NCI-H524 (cell line): Measurements from ENCODE around the gene ALG1L2.
A peak's percentile ranks its signal among the peaks of the same experiment; 100 is the strongest.
"Not testable (repeated sequence)": the region's sequence is repeated elsewhere in the genome, so short reads cannot be mapped to it uniquely, and the experiment has no call there.

Experiments used
- DNase-seq, 2 experiments: peaks; one replicate each; lab custom pipeline; 2025; lab: John Stamatoyannopoulos, UW

The ALG1L2 gene

GRCh38 chr3:130094491-130094941, 12.9 kb downstream of the ALG1L2 start:
- DNase-seq: not testable (repeated sequence)

GRCh38 chr3:130095858-130096257, 14.2 kb downstream of the ALG1L2 start:
- not testable (repeated sequence) for DNase-seq

DNA sequence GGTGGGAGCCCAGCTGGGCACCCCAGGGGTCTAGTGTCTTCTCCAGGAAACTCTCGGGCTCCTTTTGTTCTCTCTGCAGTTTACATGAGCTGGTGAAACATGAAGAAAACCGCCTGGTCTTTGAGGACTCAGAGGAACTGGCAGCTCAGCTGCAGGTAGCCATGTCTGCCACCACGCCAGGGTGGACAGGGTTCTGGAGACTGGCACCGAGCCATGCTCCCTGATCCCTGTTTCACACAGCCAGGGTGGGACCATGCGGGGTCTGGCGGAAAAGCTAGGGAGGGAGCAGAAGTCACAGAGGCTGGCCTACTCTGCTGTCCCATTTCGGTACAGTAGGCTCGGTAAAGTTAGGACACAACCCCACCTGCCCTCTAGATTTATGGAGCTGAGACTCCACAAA, 15.5 kb downstream of the ALG1L2 start:
- not testable (repeated sequence) for DNase-seq

DNA sequence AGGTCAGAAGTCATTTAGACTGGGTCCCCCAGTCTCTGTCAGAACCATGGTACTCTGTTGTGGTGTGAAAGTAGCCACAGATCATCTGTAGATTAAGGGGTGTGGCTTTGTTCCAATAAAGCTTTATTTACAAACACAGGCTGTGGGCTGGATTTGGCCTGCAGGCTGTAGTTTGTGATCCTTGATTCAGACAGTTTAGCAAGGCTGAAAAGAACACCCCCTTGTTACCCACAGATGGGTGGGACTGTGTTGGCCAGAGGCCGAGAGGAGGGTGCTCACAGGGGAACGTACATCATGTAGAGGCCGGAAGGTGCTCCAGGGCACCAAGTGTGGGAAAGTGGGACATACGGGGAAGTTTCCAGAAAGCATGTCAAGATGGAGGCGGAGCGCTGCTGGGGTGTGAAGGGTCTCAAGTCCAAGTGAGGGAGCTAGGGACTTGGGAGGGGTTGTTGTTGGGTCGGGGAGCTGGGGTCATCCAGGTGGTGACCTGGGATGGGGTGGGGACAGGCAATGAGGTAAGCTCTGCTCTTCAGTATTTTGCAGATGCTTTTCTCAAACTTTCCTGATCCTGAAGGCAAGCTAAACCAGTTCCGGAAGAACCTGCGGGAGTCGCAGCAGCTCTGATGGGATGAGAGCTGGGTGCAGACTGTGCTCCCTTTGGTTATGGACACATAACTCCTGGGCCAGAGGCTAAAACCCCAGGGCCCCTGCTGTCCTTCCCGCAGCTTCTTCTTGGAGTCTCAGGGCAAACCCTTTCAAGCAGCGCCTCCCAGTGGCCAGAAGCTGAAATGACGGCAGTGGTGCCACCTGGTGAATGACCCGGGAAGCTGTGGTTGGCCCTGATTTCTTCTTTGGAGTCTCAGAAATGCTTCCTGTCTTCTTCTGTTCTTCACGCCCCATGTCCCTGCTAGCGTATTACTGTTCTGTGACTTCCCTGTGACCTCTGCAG, 16.3 kb downstream of the ALG1L2 start:
- DNase-seq: not testable (repeated sequence)

DNA sequence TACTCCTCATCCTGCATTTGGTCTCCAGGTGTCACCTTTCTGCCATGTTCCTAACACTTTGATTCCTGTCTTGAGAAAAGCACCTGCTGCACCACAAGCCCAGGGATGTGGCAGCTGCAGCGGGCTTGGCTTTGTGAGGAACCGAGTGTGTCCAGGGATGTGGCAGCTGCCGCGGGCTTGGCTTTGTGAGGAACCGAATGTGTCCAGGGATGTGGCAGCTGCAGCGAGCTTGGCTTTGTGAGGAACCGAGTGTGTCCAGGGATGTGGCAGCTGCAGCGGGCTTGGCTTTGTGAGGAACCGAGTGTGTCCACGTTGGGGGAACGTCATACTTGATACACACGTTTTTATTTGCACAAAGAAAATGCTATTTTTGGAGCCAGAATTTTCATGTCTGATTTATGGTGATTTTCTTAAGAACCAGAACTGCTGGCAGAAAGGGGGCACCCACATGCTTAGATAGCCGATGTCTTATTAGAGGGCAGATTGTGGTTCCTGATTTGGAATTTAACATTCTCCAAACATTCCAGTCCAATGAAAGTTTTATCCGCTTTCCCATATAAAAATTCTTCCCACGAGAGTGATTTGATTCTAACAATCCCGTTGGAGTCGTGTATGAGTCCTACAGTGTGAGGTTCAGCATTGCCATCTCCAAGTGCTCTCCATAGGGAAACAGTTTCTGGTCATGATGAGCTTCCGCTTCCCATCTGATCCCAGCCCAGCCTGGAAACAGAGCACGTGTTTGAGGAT, 17.2 kb downstream of the ALG1L2 start:
- DNase-seq: peak in 1 of 2 experiments; percentile 44

DNA sequence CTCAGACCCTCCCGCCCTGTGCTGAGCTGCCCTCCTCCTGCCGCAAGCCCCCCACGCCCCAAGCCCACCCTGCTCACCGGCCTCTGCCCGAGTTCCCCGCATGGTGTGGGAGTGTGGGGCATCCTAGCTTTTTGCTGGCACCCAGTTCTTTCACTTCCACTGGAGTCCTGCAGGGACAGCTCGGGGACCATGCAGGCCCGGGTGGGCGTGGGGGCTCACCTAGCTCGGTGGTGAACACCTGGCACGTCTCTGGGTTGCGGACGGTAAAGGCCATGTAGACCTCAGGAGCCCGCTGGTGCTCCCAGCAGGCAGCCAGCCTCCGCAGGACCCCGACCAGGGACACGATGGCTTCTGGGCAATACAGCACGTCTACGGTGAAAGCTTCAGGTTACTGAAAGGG, 20.9 kb downstream of the ALG1L2 start:
- DNase-seq: not testable (repeated sequence)

DNA sequence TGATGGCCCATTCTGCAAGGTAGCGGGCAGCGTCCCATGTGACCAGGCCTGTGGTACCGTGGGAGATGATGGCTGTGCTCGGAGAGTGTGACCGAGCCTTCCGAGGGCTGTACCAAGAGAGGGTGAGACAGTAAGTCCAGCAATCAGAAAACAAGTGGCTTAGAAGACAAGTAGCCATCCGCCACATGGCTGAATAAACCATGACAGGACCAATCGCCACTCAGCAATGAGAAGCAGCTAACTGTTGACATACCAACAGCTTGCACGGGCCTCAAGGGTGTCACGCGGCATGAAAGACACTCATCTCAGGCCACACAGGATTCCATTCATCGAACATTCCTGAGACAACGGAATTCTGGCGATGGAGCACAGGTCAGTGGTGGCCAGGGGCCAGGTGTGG, 22.6 kb downstream of the ALG1L2 start:
- DNase-seq: not testable (repeated sequence)

- peak; percentile 86 to 97 for DNase-seq
Measured at GRCh38 chr3:130107333-130107995, 25.8 kb downstream of the ALG1L2 start.

GRCh38 chr3:130108836-130109585, 27.4 kb downstream of the ALG1L2 start:
- DNase-seq: not testable (repeated sequence)

- peak; percentile 17 to 48 for DNase-seq
Measured at GRCh38 chr3:130110386-130111169, 28.9 kb downstream of the ALG1L2 start.

DNA sequence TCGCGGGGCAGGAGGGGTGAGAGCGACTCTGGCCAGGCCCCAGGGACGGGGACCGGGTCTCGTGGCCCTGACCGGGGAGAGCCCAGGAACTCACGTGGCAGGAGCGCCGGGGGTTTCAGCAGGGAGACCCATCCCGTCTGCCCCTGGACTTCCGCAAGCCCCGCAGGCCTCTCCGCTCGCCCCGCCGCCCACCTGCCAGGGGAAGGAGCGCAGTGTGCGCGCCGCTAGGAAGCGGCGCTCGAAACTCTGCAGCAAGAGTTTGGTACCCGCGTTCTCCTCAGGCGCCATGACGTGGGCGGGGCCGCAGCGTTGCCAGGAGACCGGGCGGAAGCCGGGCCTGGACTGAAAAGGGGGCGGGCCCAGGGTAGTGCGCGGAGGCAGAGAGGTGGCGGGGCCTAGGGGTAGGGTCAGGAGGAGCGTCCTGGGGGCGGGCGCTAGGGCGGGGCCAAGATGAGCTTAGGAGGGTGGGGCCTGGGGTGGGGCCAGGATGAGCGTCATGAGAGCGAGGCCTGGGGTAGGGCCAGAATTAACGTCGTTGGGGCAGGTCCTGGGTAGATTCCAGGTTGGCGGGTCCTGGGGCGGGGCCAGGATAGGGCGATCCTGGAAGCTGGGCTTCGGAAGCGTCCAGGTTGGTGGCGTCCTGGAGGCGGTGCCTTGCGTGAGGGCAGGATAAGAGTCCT, 29.7 kb downstream of the ALG1L2 start:
- DNase-seq: peak; percentile 96 to 98

GRCh38 chr3:130111865-130112747, 30.5 kb downstream of the ALG1L2 start:
- DNase-seq: peak in 1 of 2 experiments; percentile 98

DNA sequence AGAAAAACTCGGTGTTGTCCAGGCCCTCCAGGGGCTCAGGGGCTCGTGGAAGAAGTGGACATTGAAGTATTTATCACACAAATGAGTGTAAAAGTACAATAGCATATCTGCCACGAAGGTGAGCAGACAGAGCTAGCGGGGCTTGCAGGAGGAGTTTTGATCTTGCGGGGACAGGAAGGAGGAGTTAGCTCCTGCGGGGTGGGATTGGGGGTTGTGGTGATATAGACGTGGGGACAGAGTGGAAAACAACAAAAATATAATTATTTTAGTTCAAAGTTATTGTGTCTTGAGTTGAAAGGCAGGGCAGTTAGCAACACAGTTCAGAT, 31.1 kb downstream of the ALG1L2 start:
- not testable (repeated sequence) for DNase-seq

DNA sequence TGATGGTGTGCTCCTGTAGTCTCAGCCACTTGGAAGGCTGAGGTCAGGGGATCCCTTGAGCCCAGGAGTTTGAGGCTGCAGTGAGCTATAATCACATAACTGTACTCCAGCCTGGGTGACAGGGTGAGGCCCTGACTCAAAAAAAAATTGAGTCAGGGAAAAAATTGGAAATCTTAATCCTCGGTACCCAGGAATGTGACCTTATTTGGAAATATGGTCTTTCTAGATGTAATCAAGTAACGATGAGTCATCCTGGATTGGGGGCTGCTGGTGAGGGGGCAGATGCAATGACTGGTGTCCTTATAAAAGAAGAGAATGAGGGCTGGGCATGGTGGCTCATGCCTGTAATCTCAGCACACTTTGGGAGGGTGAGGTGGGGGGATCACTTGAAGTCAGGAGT, 33.8 kb downstream of the ALG1L2 start:
- DNase-seq: not testable (repeated sequence)

GRCh38 chr3:130117933-130118332, 36.3 kb downstream of the ALG1L2 start:
- DNase-seq: no peak

GRCh38 chr3:130119824-130120223, 38.2 kb downstream of the ALG1L2 start:
- DNase-seq: peak; percentile 78 to 91

GRCh38 chr3:130120291-130120690, 38.7 kb downstream of the ALG1L2 start:
- not testable (repeated sequence) for DNase-seq

- not testable (repeated sequence) for DNase-seq
Measured at GRCh38 chr3:130122891-130123775, 41.5 kb downstream of the ALG1L2 start.
